Measurements from ENCODE around the gene OR2V1.

GRCh38 chr5:181120761-181121160, 10.2 kb downstream of the OR2V1 start:
- TF ChIP-seq EZH2 (IDR thresholded peaks at IDR 0.05; ENCODE audit: borderline replicate concordance, low read depth, low read length, severe bottlenecking): no peak
- TF ChIP-seq CTCF (IDR thresholded peaks at IDR 0.05; ENCODE audit: borderline replicate concordance, extremely low read depth, low read length, poor library complexity, severe bottlenecking): no peak
